Keratinocyte (primary cell): ENCODE measurements around the gene MGAT5.

Source experiments
- EZH2 ChIP-seq: IDR thresholded peaks from one replicate; pipeline ENCODE4 v1.6.1; 2012; ENCODE audit warnings: inconsistent platforms, mild to moderate bottlenecking, low read length, moderate library complexity
- TF ChIP-seq, protein P1 (sequence below), 3 experiments: IDR thresholded peaks in 1 of 3; conservative IDR thresholded peaks in 1 of 3; optimal IDR thresholded peaks in 1 of 3; 2 replicates in 2 of 3; 3 replicates in 1 of 3; pipeline versions ENCODE3 to v1.5.1; 2011; ENCODE audit warnings: low read length in 3 of 3, mild to moderate bottlenecking in 3 of 3, moderate library complexity in 2 of 3, control low read depth in 1 of 3, inconsistent platforms in 1 of 3; ENCODE audit not compliant: insufficient read depth in 2 of 3; ENCODE audit errors: extremely low read depth in 1 of 3

DNA sequence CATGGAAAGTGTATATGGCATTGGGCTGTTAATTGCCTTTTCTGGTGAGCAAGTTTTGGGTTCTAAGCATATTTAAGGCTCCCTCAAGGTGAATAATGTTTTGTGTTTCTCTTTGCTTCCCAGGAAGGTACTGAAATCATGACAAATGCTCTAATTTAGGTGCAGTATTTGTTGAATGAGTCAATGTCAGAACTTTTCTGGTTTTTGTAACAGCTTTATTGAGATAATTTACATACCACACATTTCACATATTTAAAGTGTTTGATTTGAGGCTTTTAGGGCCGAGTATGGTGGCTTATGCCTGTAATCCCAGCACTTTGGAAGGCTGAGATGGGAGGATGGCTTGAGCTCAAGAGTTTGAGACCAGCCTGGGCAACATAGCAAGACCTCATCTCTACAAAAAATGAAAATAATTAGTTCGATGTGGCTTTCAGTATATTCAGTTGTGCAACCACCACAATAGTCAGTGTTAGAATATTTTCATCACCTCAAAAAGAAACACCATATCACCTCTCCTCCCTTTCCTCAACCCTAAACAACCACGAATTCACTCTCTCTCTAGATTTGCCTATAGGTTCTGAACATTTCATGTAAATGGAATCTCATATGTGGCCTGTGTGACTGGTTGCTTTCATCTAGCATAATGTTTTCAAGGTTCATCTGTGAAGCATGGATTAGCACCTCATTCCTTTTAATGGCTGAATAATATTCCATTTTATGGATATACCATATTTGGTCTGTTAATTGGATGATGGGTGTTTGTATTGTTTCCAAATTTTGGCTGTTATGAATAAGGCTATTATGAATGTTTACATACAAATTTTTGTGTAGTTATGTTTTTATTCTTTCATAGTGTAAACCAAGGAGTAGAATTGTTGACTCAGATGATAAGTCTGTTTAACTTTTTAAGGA is 54.9 kb downstream of the MGAT5 start:
- no peak for TF ChIP-seq EZH2
- TF ChIP-seq, protein P1, sequence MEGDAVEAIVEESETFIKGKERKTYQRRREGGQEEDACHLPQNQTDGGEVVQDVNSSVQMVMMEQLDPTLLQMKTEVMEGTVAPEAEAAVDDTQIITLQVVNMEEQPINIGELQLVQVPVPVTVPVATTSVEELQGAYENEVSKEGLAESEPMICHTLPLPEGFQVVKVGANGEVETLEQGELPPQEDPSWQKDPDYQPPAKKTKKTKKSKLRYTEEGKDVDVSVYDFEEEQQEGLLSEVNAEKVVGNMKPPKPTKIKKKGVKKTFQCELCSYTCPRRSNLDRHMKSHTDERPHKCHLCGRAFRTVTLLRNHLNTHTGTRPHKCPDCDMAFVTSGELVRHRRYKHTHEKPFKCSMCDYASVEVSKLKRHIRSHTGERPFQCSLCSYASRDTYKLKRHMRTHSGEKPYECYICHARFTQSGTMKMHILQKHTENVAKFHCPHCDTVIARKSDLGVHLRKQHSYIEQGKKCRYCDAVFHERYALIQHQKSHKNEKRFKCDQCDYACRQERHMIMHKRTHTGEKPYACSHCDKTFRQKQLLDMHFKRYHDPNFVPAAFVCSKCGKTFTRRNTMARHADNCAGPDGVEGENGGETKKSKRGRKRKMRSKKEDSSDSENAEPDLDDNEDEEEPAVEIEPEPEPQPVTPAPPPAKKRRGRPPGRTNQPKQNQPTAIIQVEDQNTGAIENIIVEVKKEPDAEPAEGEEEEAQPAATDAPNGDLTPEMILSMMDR (optimal IDR thresholded peaks at IDR 0.05 in 1 of 3, IDR thresholded peaks at IDR 0.05 in 1 of 3, conservative IDR thresholded peaks at IDR 0.05 in 1 of 3; ENCODE audit: extremely low read depth in 1 of 3, insufficient read depth in 2 of 3, low read length in 3 of 3) = no peak
